Colonic mucosa (tissue), 4 donors: ENCODE measurements around the gene SH3YL1. TPM values are rescaled to one million over a fixed set of nuclear protein-coding genes. Genes with fewer than 3 reads are reported as not detected.

ENCODE experiments used
- DNase-seq: peaks from one replicate; pipeline ENCODE4 v3.0.0-alpha.2; 2020
- H3K27ac ChIP-seq: fragments of 200-600 bp; one replicate; pipeline ENCODE4 v1.8.0; 2021
- H3K27me3 ChIP-seq: fragments of 200-600 bp; one replicate; pipeline ENCODE4 v1.8.0; 2021
- H3K36me3 ChIP-seq: fragments of 200-600 bp; one replicate; pipeline ENCODE4 v1.8.0; 2021
- H3K4me1 ChIP-seq: fragments of 200-600 bp; one replicate; pipeline ENCODE4 v1.8.0; 2021; ENCODE audit warnings: mild to moderate bottlenecking
- H3K4me3 ChIP-seq: fragments of 200-600 bp; one replicate; pipeline ENCODE4 v1.8.0; 2021
- H3K9ac ChIP-seq, 2 donors: one replicate each; pipeline ENCODE4 v1.7.0; 2013; ENCODE audit warnings: control low read depth in 2 of 2, low read depth in 2 of 2, low read length in 2 of 2
- H3K9me3 ChIP-seq: fragments of 200-600 bp; one replicate; pipeline ENCODE4 v1.8.0; 2021
- CTCF ChIP-seq: fragments of 200-600 bp; IDR thresholded peaks from one replicate; pipeline ENCODE4 v1.8.0; 2022; ENCODE audit warnings: antibody characterized with exemption, mild to moderate bottlenecking
- intact Hi-C: fragments of 100-400 bp; cut with DNase I; formaldehyde crosslinking; loops from one replicate; pipeline ENCODE4 v1.14.1; 2022
- total RNA-seq, 2 donors: library from RNA; stranded (reverse); fragmentation: NEBNext Ultra II Directional in 1 of 2; extraction: Animal tissue kit (Norgen Biotek cat#: 25700) in 1 of 2; gene quantifications; one replicate each; pipeline ENCODE4 v1.2.1, GENCODE V29; 2021
- donor health status: healthy.
- donor health status: DM: no; HTN: no; CAD: no.
- donor health status: DM: no; HTN: no; CAD: no.

Gene SH3YL1
- total RNA-seq, 2 donors from 2014 or later = 116 to 139 TPM

DNA sequence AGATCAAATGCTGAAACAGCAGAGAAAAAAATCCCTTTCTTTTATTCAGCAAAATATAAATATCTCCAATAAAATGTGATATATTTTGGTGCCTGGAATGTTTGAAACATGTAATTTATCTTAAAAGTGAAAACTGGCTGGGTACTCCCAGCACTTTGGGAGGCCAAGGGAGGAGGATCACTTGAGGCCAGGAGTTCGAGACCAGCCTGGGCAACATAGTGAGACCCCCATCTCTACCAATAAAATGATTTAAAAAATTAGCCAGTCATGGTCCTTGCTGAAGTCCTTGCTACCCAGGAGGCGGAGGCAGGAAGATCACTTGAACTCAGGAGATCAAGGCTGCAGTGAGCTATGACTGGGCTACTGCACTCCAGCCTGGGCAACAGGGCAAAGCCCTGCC is 8.6 kb downstream of the SH3YL1 start:
- no peak overlapping the region for H3K4me3 ChIP-seq
- TF ChIP-seq CTCF = no peak
- H3K27ac ChIP-seq = no peak overlapping the region
- H3K4me1 ChIP-seq = no peaks in the 10 kb centered on the region
- no peak overlapping the region for H3K9ac ChIP-seq
- no peaks in the 10 kb centered on the region for H3K36me3 ChIP-seq
- no peaks in the 10 kb centered on the region for H3K27me3 ChIP-seq
- no peaks in the 10 kb centered on the region for H3K9me3 ChIP-seq
- DNase-seq = no peak
- intact Hi-C loops = no loop called here

DNA sequence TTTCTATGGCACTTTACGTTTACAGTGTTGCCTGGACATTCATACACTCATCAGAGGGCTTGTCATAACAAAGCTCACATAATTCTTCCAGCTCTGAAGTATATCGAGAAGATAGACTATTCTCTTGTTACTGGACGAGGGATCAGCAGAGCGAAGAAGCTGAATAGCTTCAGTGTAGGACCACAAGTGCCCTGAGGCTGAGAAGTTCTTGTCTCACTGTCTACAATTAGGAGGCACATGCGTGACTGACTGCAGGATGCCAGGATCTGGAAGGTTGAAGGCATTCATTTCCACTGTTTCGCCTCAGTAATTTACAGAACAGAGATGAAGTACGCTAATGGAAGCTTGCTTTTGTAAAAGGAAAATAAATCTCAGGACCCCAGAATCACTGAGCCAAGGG is 9.6 kb downstream of the SH3YL1 start:
- no peaks in the 10 kb centered on the region for H3K27me3 ChIP-seq
- H3K9ac ChIP-seq = no peak overlapping the region
- no peak for DNase-seq
- intact Hi-C loops = no loop called here
- H3K36me3 ChIP-seq = no peaks in the 10 kb centered on the region
- no peaks in the 10 kb centered on the region for H3K4me1 ChIP-seq
- H3K27ac ChIP-seq = no peak overlapping the region
- no peak overlapping the region for H3K4me3 ChIP-seq
- no peaks in the 10 kb centered on the region for H3K9me3 ChIP-seq
- TF ChIP-seq CTCF = no peak

DNA sequence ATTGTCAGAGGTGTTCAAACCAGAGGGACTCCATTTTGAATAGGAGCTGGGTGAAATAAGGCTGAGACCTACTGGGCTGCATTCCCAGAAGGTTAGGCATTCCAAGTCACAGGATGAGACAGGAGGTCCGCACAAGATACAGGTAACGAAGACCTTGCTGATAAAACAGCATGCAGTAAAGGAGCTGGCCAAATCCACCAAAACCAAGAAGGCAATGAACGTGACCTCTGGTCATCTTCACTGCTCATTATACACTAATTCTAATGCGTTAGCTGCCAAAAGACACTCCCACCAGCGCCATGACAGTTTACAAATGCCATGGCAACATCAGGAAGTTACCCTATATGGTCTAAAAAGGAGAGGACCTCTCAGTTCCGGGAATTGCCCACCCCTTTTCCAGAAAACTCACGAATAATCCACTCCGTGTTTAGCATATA is 10.6 kb downstream of the SH3YL1 start:
- no peak for TF ChIP-seq CTCF
- H3K9ac ChIP-seq = no peak overlapping the region
- intact Hi-C loops = no loop called here

DNA sequence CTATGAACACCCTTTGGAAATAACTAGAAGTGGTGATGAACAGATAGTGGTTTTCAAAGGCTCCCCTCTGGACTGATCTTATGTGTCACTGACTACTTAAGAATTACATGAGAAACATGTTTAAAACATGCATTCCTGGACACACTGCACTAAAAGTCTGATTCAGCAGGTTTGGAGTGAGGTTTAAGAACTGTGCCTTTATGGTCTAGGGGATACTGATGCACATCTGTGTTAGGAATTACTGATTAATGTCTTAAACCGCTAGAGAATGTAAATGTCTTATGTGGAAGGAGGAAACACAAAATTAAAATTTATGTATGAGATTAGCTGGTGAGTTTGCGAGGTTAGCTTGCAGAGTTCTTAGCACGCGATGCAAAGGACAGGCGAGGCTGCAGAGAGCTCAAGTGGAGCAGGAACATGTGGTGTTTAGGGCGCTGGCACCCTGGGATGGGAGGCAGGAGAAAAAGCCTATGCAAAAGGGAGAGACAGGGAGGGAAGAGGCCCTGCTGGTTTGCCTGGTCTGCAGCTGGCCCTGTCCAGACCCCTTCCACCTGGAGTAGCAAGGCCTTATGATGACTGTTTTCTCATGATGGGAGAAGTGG is 11.7 kb downstream of the SH3YL1 start:
- TF ChIP-seq CTCF = no peak
- Histone ChIP-seq H3K27ac (no peak overlapping the region), H3K9ac (no peak overlapping the region), H3K4me3 (no peak overlapping the region), H3K4me1 (no peaks in the 10 kb centered on the region), H3K27me3 (no peaks in the 10 kb centered on the region), H3K36me3 (no peaks in the 10 kb centered on the region), H3K9me3 (no peaks in the 10 kb centered on the region)
- intact Hi-C loops = no loop called here
- no peak for DNase-seq

More for the DNA sequence above, 10.6 kb downstream of the SH3YL1 start:
- H3K4me1 ChIP-seq = no peaks in the 10 kb centered on the region
- H3K36me3 ChIP-seq = no peaks in the 10 kb centered on the region
- H3K4me3 ChIP-seq = no peak overlapping the region
- H3K27ac ChIP-seq = no peak overlapping the region
- no peaks in the 10 kb centered on the region for H3K9me3 ChIP-seq
- H3K27me3 ChIP-seq = no peaks in the 10 kb centered on the region
- no peak for DNase-seq

- H3K27me3 ChIP-seq = no peaks in the 10 kb centered on the region
- no peak overlapping the region for H3K9ac ChIP-seq
- no peak for TF ChIP-seq CTCF
- no peaks in the 10 kb centered on the region for H3K9me3 ChIP-seq
- peaks cover 5% of the 10 kb centered on the region for H3K36me3 ChIP-seq
- intact Hi-C loops = loop anchor here (5.0 kb wide), 2 partner anchors 43 to 388 kb away; no protein-coding TSS in a partner anchor
- no peaks in the 10 kb centered on the region for H3K4me1 ChIP-seq
- H3K4me3 ChIP-seq = no peak overlapping the region
- no peak overlapping the region for H3K27ac ChIP-seq
- DNase-seq = no peak
Measured at GRCh38 chr2:249538-250042, 14.2 kb downstream of the SH3YL1 start.
